ENCODE measurements around the gene KIF5C. TPM values are rescaled to one million over a fixed set of nuclear protein-coding genes. Genes with fewer than 3 reads are reported as not detected.

Gene KIF5C
- polyA plus RNA-seq, 1 donor (not counting 4 experiments of a cell fraction or from before 2014, with no cell fraction given) = 0.03 TPM

DNA sequence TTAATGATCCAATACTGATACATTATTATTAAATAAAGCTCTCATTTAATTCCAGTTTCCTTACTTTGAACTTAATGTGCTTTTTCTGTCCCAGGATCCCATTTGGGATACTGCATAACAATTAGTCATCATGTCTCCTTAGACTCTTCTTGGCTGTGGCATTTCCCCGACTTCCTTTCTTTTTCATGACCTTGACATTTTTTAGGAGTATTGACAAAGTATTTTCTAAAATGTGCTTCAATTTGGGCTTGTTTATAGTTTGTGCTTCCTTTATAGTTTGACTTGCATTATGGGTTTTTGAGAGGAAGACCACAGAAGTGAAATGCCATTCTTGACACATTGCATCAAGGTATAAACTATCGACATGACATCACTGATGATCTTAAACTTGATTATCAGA, 46.1 kb upstream of the KIF5C start:
- DNase-seq (ENCODE audit: low read depth, low spot score) (no peak), FAIRE-seq (no peak)
- Histone ChIP-seq H3K4me3 (ENCODE audit: control insufficient read depth in 2 of 3, extremely low read depth in 1 of 3, insufficient read depth in 2 of 3, low read depth in 1 of 3, low read length in 3 of 3) (no peak overlapping the region), H3K9me1 (ENCODE audit: control insufficient read depth, extremely low read depth, insufficient read depth, low read length) (no peaks in the 10 kb centered on the region), H4K20me1 (ENCODE audit: control insufficient read depth, extremely low read depth, insufficient read depth, low read length) (no peaks in the 10 kb centered on the region), H3K36me3 (ENCODE audit: control insufficient read depth in 2 of 2, extremely low read depth in 1 of 2, insufficient read depth in 2 of 2, low read length in 2 of 2) (no peaks in the 10 kb centered on the region), H3K27ac (ENCODE audit: control insufficient read depth, insufficient read depth, low read length) (no peak overlapping the region), H3K27me3 (ENCODE audit: control insufficient read depth, extremely low read depth, insufficient read depth, low read length) (peaks cover 5% of the 10 kb centered on the region), H2AFZ (ENCODE audit: control insufficient read depth, low read length) (no peak overlapping the region), H3K9ac (ENCODE audit: control insufficient read depth, extremely low read depth, insufficient read depth, low read length) (no peak overlapping the region), H3K4me2 (ENCODE audit: control insufficient read depth, extremely low read depth, insufficient read depth, low read depth, low read length) (no peak overlapping the region), H3K4me1 (ENCODE audit: control insufficient read depth, extremely low read depth, insufficient read depth, low read length) (no peaks in the 10 kb centered on the region), H3K79me2 (ENCODE audit: control insufficient read depth, insufficient read depth, low read length) (no peaks in the 10 kb centered on the region), H3K9me3 (ENCODE audit: control insufficient read depth, low read depth, low read length) (no peaks in the 10 kb centered on the region)
- TF ChIP-seq EZH2 (IDR thresholded peaks at IDR 0.05; ENCODE audit: low read length) = no peak
- dilution Hi-C loops (cut with MboI; ENCODE audit: extremely low pct_ligation_motif_present, low sequenced_read_pairs) = no loop called here

DNA sequence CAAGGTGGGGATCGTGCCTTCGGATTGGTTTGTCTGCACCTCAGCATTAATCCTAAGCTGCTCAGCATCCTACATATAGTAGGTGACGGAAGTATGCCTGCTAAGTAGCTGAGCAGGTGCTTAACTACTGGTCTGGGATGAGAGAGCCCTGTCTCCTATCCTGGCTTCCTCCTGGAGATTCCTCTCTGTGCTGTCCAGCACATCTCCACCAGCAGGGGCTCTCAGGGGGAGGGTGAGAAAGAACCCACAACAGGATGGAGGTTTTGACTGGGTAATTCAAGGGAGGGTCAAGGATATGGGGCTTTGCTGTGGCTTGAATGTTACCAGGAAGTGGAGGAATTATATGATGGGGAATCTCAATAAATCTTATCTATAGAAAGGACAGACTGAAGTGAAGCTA, 45.4 kb upstream of the KIF5C start:
- FAIRE-seq = no peak
- no peak for DNase-seq (ENCODE audit: low read depth, low spot score)

More for the DNA sequence above, 45.4 kb upstream of the KIF5C start:
- Histone ChIP-seq H3K27ac (ENCODE audit: control insufficient read depth, insufficient read depth, low read length) (no peak overlapping the region), H3K4me2 (ENCODE audit: control insufficient read depth, extremely low read depth, insufficient read depth, low read depth, low read length) (no peak overlapping the region), H4K20me1 (ENCODE audit: control insufficient read depth, extremely low read depth, insufficient read depth, low read length) (no peaks in the 10 kb centered on the region), H3K9me3 (ENCODE audit: control insufficient read depth, low read depth, low read length) (no peaks in the 10 kb centered on the region), H3K79me2 (ENCODE audit: control insufficient read depth, insufficient read depth, low read length) (no peaks in the 10 kb centered on the region), H3K4me1 (ENCODE audit: control insufficient read depth, extremely low read depth, insufficient read depth, low read length) (no peaks in the 10 kb centered on the region), H3K9me1 (ENCODE audit: control insufficient read depth, extremely low read depth, insufficient read depth, low read length) (no peaks in the 10 kb centered on the region), H3K9ac (ENCODE audit: control insufficient read depth, extremely low read depth, insufficient read depth, low read length) (no peak overlapping the region), H3K36me3 (ENCODE audit: control insufficient read depth in 2 of 2, extremely low read depth in 1 of 2, insufficient read depth in 2 of 2, low read length in 2 of 2) (no peaks in the 10 kb centered on the region), H2AFZ (ENCODE audit: control insufficient read depth, low read length) (no peak overlapping the region), H3K4me3 (ENCODE audit: control insufficient read depth in 2 of 3, extremely low read depth in 1 of 3, insufficient read depth in 2 of 3, low read depth in 1 of 3, low read length in 3 of 3) (no peak overlapping the region), H3K27me3 (ENCODE audit: control insufficient read depth, extremely low read depth, insufficient read depth, low read length) (peaks cover 6% of the 10 kb centered on the region)
- no peak for TF ChIP-seq EZH2 (IDR thresholded peaks at IDR 0.05; ENCODE audit: low read length)
- TF ChIP-seq, protein P1, sequence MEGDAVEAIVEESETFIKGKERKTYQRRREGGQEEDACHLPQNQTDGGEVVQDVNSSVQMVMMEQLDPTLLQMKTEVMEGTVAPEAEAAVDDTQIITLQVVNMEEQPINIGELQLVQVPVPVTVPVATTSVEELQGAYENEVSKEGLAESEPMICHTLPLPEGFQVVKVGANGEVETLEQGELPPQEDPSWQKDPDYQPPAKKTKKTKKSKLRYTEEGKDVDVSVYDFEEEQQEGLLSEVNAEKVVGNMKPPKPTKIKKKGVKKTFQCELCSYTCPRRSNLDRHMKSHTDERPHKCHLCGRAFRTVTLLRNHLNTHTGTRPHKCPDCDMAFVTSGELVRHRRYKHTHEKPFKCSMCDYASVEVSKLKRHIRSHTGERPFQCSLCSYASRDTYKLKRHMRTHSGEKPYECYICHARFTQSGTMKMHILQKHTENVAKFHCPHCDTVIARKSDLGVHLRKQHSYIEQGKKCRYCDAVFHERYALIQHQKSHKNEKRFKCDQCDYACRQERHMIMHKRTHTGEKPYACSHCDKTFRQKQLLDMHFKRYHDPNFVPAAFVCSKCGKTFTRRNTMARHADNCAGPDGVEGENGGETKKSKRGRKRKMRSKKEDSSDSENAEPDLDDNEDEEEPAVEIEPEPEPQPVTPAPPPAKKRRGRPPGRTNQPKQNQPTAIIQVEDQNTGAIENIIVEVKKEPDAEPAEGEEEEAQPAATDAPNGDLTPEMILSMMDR (optimal IDR thresholded peaks at IDR 0.05 in 1 of 3, IDR thresholded peaks at IDR 0.05 in 1 of 3, conservative IDR thresholded peaks at IDR 0.05 in 1 of 3; ENCODE audit: extremely low read depth in 1 of 3, insufficient read depth in 2 of 3, low read length in 3 of 3) = peak in 1 of 3 experiments; percentile 14
- dilution Hi-C loops (cut with MboI; ENCODE audit: extremely low pct_ligation_motif_present, low sequenced_read_pairs) = no loop called here
